Activated naive CD4-positive, alpha-beta T cell treated with Interleukin-2 at 50 U/mL for 16 hours (primary cell): ENCODE results near the gene GPR132.
A peak's percentile ranks its signal among the peaks of the same experiment; 100 is the strongest.
"Not testable (repeated sequence)": the region's sequence is repeated elsewhere in the genome, so short reads cannot be mapped to it uniquely, and the experiment has no call there.

ENCODE experiments used
- DNase-seq: peaks from one replicate; pipeline ENCODE4 v3.0.0-alpha.2; 2020

Gene GPR132

DNA sequence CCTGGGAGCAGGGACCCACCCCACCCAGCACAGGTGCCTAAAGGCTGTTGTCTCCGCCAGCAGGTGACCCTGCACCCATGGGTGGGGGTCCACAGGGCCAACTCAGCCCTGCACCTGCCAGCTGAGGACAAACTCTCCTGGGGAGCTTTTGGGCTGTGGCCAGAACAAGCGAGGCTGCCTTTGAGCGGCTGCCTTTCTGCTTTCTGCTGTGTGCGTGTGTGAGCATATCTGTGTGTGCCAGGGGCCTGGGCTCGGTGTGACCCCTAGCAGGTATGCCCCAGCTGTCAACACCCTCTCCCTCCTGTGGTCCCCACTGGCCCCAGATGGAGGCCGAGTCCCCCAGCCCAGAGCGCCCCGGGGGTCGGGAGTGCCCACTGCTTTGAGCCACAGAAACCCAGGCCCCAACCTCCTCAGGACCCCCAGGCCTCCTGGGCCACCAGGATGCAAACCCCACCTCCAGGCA is 25.9 kb upstream of the GPR132 start:
- DNase-seq, result no peak

DNA sequence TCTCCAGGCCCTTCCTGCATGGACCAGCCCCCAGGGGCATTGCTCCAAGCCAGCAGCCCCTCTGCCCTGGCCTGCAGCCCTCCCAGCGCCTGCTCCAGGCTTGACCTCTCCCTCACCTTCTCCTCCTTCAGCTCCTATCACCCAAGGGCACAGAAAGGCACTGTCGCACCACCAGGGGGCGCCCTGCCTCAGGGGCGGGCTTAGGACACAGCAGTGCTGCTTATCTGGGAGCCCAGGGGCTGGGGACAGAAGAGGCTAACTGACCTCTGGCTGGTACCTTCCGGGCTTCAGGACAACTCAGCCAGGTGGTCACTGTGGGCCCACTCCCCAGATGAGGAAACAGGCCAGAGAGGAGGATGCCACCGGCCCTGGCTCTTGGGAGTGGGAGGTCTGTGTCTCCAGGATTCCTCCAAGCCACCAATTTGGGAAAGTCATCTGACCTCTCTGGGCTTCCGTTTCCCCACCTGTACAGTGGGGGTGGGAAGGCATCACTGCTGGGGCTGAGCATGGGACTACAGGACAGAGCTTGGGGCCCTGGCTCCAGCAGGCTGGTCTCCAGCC is 25.3 kb upstream of the GPR132 start:
- DNase-seq, result peak; percentile 88

DNA sequence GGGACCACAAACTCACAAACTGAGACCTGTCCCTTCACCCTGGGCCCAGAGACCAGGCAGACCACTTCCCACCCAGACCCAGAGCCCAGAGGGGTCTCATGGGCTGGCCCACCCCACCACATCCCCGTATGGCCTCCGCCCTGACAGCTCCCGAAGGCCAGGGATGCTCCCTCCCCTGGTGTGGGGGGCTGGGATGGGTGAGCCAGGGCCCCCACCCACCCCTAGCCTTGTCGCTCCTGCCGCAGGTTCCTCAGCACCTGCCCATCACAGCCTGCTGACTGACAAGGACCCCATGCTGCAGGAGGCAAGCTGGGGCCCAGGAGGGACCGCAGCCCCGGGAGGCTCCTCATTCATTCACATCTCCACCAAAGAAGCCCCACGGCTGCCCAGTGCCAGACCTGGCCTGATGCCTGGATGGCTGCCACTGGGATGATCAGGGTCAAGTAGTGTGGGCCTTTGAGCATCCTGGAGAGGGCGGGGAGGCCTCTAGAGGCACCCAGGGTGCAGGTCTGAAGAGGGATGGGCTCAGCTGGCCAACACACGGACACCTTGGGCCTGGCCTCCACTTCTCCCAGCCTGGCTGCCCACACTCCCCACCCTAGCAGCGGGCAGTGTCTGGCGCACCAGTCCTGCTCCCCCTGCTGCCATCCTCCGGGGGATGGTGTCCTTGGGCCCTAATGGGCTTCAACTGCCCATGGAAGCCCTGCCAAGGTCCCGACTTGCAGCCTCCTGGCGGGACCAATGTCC is 24.7 kb upstream of the GPR132 start:
- DNase-seq, result no peak

DNA sequence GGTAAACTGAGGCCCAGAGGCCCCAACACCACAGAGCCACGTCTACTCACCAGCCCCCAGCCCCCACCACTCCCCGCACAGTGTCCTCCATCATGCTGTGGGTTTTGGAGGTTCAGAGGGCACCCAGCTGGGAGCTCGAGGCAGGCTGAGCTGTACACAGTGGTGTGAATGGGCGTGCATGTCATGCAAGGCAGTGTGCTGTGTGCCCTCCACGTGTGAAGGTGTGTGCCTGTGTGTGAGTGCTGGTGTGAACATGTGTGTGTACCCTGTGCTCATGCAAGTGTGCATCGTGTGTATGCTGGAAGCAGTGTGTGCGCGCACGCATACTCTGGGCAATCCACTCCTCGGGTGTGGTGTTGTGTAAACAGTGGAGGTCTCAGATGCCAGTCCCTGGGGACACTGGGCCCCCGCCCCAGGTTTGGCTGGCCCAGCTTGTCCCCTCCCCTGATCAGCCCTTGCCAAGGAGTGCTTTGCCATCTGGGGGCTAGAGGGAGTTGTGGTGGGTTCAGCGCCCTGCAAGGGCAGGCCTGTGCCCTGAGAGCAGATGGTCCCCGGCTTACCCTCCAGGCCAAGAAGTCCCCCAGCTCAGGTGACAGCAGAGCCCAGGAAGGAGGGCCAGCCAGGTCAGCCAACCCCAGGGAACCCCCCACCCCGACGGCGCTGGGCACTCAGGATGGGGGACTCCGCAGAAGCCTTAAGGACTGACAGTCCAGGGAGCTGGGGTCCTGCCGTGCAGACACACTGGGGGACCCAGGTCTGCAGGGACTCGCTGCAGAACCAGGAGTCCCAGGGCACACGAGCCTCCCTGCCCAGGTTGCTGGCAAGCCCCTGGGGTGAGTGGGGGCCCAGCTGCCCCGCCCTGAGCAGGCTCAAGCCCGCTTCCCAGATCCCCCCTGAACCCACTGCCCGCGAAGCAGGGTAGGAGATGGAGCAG is 23.8 kb upstream of the GPR132 start:
- DNase-seq, result no peak

DNA sequence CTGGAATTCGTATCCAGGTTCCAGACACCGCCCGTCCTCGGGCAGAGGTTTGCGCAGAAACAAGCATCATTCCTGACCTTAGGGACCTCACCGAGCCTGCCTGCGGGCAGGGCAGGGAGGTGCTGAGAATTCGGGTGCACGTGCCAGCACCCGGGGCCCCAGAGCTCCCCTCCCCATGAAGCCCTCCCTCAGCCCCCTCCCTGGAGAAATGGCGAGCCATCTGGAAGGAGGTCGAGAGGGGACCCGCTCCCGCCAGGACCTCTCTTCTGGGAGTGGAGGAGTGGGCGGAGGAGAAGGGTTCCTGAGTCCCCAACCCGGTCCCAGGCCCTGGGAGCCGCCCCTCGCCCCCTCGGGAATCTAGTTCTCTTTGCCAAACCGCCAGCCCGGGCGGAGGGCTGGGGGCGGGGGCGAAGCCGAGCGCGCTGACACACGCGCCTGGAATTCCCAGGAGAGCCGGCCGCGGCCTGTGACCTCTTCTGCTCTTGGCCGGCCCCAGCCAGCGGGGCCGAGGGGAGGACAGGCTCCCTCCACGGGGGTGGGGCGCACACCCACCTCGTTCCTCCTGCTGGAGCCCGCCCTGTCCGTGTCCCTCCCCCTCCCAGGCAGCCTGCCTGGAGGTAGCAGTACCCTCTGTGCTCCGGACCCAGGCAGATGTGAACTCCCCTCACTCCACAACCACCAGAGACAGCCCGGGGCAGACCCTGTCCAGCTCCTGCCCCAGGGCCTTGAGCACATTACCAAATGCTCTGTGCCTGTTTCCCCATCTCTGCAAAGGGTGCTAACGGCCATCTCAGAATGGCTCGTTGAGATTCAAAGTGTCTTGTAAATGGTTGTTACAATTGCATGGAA is 23.0 kb upstream of the GPR132 start:
- DNase-seq, result no peak

DNA sequence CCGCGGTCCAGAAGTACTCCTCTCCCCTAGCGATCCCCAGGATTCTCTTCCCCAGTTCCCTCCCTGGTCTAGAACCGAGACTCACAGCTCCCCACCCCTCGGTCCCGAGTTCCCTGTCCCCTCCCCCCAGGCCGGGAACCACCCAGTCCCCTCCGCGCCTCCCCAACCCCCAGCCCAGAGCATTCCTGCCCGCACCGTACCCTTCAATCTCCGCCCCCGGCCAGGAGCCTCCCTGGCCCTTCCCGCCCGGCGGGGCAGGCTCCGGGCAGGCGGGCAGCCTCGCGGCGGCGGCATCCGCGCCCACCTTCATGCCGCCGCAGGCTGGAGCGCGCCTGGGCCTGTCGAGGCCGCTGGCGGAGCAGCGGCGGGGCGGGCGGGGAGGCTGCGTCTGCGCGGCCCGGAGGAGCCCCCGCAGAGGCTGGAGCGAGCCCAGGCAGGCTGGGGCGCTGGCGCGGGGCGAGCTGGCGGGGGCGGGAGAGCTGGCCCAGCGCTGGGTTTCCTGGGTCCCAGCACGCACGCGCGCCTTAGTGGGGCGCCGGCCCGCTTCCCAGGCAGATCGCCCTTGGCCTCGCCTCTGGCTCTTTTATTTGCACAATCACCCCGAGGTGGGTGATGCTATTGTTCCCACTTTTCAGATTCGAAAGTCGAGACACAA is 22.2 kb upstream of the GPR132 start:
- no peak for DNase-seq

DNA sequence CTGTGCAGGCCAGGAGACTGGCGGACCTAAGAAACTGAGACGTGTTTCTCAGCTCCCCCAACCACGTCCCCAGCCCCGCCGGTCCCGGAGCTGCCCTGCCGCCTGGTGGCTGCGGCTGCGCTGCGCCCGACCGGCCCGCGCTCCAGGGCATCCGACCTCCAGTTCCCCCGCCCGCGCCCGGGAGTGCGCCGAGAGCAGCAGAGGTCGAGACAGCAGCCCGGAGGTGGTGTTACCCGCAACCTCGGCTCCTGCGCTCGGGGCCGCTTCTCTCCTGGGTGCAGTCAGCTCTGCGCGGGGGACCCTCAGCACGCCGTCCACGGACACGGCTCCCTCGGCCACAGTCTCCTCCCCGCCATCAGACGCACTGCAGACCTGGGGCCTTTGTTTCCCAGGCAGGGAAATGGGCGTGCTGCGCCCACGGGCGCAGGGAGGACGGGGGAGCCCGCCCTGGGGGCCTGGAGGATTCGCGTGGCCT is 21.6 kb upstream of the GPR132 start:
- peak; percentile 85 for DNase-seq

DNA sequence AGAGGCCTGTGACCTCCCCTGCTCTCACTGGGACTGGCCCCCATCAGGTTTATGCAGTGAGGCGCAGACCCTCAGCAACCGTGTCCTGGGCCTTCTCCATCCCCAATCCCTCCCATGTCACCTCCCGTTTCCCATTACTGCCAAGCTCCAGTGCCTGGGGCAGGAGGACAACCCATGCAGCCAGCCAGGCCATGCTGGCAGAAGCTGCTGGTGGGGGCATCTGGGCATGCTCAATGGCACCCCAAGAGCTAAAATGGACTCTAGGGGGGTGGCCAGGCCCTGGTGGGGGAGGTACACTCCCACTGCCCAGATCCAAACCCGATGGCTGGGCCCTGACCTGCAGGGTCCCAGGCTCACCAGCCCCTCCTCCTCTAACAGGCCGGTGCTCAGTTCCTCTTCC is 20.5 kb upstream of the GPR132 start:
- DNase-seq, result no peak

DNA sequence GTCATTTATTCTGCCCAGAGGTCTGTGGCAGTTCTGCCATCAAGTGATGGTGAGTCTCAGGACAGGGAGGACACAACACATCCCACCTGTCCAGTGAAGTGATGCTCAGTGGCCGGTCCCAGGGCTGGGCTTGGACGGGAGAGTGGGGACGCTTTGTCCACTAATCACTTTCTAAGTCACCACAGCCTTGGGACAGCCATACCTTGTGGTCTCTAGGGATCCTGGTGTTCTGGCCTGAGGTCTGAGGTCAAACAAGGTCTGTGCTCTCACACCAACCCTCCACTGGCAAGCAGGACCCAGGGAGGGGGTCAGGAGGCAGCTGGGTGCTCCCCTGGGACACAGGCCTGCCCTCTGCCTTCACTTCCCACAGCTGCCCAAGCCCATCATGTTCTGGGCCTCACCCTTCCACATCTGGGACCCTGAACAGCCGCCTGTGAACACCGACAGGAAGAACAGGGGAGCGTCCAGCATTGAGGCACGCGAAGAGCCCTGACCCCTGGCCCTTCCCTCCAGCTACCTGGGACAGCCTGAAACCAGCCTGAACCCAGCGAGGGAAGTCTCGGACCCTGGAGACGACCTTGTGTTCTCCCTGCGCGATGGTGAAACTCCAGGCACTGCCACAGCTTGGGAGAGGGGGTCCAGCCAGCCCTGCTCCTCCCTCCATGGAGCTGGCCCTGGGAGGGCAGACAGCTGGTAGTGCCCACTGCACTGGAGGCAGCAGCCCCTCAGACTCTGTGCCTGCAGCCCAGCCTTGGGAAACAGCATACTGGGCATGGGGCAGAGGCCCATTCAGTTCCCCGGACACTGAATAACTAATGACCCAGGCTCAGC is 19.7 kb upstream of the GPR132 start:
- no peak for DNase-seq

DNA sequence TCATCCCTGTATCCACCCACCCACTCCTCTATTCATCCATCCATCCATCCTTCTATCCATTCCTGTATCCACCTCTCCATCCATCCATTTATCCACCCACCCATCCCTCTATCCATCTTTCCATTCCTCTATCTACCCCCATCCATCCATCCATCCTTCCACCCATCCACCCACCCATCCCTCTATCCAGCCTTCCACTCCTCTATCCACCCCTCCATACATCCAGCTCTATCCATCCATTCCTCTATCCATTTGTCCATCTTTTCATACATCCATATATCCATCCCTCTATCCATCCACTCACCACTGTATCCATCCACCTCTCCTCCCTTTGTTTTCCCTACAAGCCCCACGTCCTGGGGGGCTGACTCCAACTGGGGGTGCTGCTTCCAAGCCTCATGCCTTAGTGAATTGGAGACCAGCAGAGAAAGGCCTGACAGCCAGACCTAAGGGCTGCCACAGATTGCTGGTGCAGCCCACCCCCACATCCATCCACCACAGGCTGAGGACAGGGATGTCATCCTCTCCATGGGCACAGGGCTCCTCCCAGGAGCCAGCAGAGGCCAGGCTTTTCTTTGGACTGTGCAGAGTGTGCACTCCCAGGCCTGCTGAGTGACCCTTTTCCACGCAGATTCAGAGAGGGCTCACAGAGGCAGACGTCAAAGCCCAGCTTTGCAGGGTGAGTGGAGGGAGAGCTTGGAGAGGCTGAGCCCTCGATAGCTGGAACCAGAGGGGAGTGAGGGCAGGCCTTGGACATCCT is 18.9 kb upstream of the GPR132 start:
- DNase-seq, result no peak

DNA sequence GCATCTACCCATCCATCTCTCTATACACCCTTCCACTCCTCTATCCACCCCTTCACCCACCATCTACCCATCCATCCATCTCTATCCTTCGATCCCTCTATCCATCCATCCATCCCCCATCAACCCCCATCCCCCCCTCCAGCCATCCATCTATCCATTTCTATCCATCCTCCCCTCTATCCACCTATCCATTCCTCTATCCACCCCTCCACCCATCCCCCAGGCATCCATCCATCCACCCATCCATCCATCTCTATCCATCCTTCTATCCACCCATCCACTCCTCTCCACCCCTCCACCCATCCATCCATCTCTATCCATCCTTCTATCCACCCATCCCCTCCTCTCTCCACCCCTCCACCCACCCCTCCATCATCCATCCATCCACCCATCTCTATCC is 17.5 kb upstream of the GPR132 start:
- DNase-seq, result no peak

DNA sequence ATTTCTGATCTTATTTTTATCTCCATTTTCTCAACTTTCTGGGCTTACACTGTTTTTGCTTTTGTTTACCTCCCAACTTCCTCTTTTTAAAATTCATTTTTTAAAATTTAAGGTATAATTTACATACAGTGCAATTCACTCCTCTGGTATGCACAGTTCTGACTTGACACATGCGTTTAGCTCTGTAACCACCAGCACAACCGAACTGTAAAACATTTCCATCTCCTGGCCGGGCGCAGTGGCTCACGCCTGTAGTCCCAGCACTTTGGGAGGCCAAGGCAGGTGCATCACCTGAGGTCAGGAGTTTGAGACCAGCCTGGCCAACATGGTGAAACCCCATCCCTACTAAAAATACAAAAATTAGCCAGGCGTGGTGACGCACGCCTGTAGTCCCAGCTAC is 16.2 kb upstream of the GPR132 start:
- not testable (repeated sequence) for DNase-seq

DNA sequence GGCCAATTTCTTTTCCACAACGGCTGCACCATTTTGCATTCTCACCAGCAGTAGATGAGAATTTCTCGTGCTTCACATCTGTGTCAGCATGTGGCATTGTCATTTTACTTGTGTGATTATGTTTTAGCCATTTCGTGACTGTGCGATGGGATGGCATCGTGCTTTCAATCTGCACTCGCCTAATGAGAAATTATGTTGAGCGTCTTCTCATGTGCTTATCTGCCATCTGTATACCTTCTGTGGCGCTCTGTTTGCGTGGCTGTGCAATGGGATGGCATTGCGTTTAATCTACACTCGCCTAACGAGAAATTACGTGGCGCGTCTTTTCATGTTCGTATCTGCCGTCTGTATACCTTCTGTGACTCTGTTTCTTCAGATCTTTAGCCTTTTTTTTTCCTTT is 14.9 kb upstream of the GPR132 start:
- no peak for DNase-seq

DNA sequence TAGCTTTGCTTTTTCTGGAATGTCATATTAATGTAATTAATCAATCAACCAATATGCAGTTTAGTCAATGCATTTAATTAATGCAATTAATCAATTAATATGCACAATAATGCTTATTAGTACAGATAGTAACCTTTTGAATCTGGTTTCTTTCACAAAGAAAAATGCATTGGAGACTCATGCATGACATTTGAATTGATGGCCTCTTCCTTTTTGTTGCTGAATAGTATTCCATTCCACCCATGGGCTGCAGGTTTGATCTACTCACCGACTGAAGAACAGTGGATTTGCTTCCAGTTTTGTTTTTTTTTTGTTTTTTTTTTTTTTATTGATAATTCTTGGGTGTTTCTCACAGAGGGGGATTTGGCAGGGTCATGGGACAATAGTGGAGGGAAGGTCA is 13.1 kb upstream of the GPR132 start:
- no peak for DNase-seq

DNA sequence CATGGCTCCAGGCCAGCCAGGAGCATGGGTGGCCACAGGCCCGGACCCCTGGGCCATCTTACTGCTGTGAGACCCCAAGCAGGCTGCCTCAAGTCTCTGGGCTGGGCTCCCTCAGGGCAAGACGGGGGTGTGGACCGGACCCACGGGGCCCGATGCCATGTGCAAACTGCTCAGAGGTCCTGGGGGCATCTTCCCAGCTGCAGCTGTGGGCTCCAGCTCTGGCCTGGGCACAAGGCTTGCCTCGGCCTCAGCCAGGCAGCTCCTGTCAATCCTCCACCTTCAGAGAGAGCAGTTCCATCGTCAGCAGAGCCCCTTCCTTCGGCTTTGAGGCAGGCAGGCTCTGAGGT is 12.4 kb upstream of the GPR132 start:
- DNase-seq, result no peak

DNA sequence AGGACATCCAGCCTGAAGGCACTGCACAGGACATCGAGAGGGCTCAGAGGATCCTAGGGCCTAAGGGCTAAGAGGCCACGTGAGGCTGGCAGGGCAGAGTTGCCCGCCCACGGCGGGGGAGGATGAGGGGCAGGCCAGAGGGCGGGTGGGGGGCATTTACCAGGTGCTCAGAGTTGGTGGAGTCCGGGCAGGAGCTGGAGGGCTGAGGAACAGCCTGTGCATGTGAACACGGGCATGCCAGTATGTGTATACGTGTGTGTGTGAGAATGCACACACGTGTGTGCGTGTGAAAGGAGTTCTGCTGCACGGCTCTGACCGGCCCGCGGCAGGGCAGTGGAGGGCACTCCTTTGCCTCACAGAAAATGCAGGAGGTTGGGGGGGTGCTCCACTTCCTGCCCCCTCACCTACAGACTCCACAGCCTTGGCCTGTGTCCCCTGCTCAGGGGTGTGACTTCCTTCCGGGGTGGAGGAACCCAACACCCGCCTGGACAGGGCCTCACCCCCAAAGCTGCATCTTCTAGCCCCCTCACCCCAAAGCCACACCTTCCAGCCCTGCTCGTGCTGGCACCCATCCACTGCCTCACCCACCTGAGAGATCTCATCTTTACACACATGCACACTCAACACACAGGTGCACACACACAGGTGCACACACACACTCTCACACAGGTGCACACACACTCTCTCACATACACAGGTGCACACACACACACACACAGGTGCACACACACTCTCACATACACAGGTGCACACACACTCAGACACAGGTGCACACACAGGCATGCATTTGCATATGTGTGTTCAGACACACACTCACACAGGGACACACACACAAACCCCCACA is 11.8 kb upstream of the GPR132 start:
- no peak for DNase-seq

DNA sequence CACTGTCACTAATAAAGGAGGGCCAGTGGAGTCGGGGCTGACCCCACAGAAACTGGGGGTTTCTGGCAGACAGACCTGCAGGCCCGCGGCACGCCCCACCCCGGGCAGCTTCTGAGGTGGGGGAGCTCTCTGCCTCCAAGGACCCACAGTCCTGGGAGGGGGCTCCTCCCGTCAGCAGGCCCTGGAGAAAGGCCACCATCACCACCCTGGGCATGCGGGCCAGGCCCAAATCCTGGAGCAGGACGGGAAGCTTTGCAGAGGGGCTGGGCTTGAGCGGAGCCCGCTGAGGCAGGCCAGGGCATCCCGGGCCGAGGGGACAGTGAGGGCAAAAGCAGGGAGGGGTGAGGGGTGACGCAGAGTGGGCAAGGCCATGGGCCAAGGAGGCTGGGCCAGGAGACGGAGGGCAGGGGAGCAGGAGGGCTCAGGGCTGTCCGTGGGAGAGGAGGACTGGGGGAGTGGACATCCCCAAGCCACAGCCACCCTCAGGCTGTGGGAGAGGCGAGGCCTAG is 11.1 kb upstream of the GPR132 start:
- no peak for DNase-seq

DNA sequence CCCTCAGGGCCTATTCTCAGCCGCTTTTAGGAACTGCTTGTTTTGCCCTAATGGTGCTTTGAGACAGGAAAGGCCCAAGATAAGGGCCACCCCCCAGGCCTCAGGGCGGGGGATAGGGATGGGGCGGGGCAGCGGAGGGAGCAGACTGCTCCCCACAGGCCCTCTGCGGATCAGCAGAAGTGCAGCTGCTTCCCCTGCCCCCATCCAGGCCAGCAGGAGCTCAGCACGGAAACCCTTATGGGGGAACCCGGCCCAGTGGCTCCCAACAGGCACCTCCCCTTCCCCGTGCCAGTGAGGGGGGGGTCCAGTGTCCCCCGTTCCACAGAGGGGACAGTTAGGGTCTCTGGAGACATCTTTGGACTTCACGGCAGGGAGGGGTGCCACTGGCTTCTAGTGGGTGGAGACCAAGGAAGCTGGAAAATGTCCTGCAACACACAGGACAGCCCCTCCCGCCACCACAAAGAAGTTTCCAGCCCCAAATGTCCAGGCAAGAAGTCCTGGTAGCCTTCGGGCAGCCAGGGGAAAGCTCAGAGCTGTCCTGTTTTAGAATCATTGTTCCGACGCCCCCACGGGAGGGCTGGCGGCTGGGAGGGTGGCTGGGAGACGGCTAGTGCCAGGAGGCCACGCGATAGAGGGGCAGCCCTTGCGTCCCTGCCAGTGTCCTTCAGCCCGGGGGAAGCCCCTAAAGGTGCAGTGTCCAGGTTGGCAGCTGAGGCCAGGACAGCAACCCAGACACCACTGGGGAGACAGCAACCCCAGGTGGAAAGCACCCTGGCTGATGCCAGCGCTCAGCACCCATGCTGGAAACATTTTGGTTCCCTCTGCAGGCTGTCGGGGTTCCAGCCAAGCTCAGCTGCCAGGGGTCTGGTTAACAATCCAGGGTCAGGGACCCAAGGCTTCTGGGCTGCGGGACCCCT is 10.4 kb upstream of the GPR132 start:
- DNase-seq, result no peak
